GM12864 (cell line): Measurements from ENCODE around the gene UGP2.

Source experiments
- DNase-seq: peaks from one replicate; pipeline ENCODE4 v3.0.0-alpha.2; 2011; ENCODE audit warnings: low read depth
- H3K4me3 ChIP-seq: 2 replicates; pipeline ENCODE4 v1.5.1; 2011; ENCODE audit warnings: mild to moderate bottlenecking, low read depth, low read length, control low read depth
- TF ChIP-seq, protein P1 (sequence below): IDR thresholded peaks from 2 replicates; pipeline ENCODE4 v1.5.1; 2011; ENCODE audit warnings: low read depth, mild to moderate bottlenecking, moderate library complexity, low read length, control low read depth, inconsistent platforms; ENCODE audit errors: missing control alignments

The UGP2 gene

GRCh38 chr2:63820969-63821368, 20.7 kb upstream of the UGP2 start:
- TF ChIP-seq, protein P1, sequence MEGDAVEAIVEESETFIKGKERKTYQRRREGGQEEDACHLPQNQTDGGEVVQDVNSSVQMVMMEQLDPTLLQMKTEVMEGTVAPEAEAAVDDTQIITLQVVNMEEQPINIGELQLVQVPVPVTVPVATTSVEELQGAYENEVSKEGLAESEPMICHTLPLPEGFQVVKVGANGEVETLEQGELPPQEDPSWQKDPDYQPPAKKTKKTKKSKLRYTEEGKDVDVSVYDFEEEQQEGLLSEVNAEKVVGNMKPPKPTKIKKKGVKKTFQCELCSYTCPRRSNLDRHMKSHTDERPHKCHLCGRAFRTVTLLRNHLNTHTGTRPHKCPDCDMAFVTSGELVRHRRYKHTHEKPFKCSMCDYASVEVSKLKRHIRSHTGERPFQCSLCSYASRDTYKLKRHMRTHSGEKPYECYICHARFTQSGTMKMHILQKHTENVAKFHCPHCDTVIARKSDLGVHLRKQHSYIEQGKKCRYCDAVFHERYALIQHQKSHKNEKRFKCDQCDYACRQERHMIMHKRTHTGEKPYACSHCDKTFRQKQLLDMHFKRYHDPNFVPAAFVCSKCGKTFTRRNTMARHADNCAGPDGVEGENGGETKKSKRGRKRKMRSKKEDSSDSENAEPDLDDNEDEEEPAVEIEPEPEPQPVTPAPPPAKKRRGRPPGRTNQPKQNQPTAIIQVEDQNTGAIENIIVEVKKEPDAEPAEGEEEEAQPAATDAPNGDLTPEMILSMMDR: no peak
- no peak overlapping the region for H3K4me3 ChIP-seq
- no peak for DNase-seq

DNA sequence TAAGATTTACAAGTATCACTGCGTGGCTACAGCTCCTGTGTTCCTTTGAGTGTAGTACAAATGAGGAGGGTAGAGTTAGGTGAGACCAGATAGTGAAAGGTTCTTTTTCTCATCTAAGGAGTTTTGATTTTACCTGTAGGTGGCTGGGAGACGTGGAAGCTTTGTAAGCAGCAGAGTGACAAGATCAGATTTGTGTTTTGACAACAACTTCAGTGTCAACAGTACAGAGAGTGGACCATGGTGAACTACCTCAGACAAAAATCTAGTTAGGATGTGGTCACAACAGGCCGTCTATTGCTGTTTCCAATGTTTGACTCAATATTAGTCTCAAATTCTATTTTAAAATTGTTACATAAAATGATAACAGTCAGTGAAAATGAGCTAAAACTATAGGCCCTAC, 20.3 kb upstream of the UGP2 start:
- no peak overlapping the region for H3K4me3 ChIP-seq
- TF ChIP-seq, protein P1: no peak
- DNase-seq: no peak

DNA sequence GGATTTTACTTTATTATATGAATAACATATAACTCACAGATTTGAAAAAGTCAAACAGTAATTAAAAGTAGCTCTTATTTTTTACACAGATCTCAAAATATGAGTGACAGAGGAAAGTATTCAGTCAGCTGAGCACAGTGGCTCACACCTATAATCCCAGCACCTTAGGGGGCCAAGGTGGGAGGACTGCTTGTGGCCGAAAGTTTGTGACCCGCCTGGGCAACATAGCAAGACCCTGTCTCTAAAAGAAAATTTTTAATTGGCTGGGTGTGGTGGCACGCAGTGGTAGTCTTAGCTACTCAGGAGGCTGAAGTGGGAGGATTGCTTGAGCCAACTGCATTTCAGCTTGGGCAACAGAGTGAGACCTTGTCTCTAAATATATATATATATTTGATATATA, 19.2 kb upstream of the UGP2 start:
- TF ChIP-seq, protein P1: no peak
- no peak overlapping the region for H3K4me3 ChIP-seq
- DNase-seq: no peak

DNA sequence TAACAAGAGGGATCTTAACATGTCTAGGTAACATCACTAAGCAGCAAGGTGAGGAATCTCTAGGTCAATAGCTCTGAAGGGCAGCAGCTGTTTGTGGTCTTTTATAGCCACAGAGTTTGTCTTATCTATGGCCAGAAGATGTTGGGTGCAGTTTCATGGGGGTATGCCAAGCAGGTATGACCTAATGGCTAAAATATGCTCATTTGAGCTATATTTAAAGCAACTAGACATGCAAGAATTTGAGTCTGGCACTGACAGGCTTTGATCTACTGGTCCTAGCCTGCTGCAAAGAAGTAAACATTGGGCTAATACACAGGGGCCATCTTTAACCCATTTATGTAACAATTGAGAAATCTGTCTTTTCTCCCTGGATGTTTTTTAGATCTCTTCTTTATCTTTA, 13.9 kb upstream of the UGP2 start:
- no peak overlapping the region for H3K4me3 ChIP-seq
- DNase-seq: no peak
- TF ChIP-seq, protein P1: no peak

DNA sequence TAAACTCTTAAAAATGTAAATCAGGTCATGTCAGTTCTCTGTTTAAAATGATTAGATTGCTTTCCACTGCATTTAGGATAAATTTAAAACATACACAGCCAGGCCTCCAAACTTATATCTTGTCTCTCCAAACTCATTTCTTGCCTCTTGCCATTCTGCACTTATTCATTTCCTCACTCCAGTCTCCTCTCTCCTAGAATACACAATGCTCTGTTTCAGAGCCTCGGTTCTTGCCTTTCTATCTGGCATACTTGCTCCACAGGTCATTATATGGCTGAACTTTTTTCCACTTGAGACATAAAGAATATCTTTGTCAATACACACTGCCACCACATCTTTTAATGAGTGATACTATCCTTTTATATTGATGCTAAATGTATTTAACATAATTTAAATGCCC, 10.5 kb upstream of the UGP2 start:
- DNase-seq: no peak
- TF ChIP-seq, protein P1: no peak
- no peak overlapping the region for H3K4me3 ChIP-seq

- TF ChIP-seq, protein P1: no peak
- DNase-seq: no peak
- H3K4me3 ChIP-seq: no peak overlapping the region
Observed at GRCh38 chr2:63834401-63834800, 7.3 kb upstream of the UGP2 start.

DNA sequence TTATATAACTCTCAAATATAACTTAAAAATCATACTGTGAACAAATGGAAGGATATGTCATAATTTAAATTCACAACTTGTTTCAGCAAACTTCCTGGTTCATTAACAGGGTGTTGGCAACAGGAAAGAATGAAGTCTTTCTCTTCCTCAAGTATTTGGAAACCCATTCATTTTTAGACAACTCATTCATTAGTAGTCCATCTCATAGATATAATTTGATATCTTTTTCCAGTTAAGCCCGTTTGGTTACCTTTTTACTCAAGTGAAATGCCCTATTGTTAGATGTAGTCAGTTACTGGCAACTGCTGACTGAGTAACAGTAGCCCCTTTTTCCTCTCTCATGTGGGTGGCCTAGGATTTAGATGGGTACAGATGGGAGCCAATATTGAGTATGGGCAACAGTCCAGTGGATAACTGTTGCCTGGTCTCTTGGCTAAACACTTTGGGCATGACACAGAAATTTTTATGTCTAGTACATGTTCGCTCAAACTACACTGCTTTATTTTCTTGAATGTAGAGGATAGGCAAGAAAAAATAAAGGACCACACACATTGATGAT, 4.6 kb upstream of the UGP2 start:
- TF ChIP-seq, protein P1: no peak
- H3K4me3 ChIP-seq: no peak overlapping the region
- no peak for DNase-seq
